GM19239 (cell line): ENCODE results near the gene ZCWPW1.
A peak's percentile ranks its signal among the peaks of the same experiment; 100 is the strongest.

ENCODE experiments used
- DNase-seq: peaks from one replicate; pipeline ENCODE4 v3.0.0; 2011; ENCODE audit warnings: low spot score; ENCODE audit not compliant: insufficient read length
- FAIRE-seq: peaks from 2 replicates; lab custom pipeline; 2011; peaks lifted over from hg19 to GRCh38; lab: Jason Lieb, UNC

Gene ZCWPW1

GRCh38 chr7:100433592-100434296 lies 5.2 kb upstream of the ZCWPW1 start:
- FAIRE-seq (no peak), DNase-seq (no peak)

- DNase-seq (no peak), FAIRE-seq (no peak)
These were observed 4.7 kb upstream of the ZCWPW1 start for GRCh38 chr7:100433276-100433591.

GRCh38 chr7:100432621-100433275 lies 4.2 kb upstream of the ZCWPW1 start:
- no peak for FAIRE-seq
- DNase-seq, result no peak

DNA sequence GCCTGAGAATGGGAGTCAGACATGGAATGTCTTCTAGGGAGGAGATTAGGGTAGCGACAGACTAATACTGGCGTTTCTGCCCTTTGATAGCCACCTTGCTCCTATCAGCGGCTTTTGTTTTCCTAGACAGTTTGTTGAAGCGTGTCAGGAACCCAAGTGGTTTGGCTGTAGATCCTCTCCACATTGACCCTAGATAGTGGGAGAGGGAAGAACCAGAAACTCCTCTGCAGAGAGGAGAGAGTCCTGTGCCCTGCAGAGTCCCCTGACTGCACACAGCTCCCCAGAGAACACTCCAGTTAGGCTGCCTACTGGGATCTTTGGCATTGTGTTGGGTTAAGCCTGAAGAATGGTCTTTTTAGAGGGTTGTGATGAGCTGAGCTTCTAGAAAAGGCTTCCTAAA lies 3.5 kb upstream of the ZCWPW1 start:
- no peak for DNase-seq

GRCh38 chr7:100431286-100431735 lies 2.8 kb upstream of the ZCWPW1 start:
- no peak for DNase-seq
- FAIRE-seq, result no peak

More for the DNA sequence above, 3.5 kb upstream of the ZCWPW1 start:
- no peak for FAIRE-seq

DNA sequence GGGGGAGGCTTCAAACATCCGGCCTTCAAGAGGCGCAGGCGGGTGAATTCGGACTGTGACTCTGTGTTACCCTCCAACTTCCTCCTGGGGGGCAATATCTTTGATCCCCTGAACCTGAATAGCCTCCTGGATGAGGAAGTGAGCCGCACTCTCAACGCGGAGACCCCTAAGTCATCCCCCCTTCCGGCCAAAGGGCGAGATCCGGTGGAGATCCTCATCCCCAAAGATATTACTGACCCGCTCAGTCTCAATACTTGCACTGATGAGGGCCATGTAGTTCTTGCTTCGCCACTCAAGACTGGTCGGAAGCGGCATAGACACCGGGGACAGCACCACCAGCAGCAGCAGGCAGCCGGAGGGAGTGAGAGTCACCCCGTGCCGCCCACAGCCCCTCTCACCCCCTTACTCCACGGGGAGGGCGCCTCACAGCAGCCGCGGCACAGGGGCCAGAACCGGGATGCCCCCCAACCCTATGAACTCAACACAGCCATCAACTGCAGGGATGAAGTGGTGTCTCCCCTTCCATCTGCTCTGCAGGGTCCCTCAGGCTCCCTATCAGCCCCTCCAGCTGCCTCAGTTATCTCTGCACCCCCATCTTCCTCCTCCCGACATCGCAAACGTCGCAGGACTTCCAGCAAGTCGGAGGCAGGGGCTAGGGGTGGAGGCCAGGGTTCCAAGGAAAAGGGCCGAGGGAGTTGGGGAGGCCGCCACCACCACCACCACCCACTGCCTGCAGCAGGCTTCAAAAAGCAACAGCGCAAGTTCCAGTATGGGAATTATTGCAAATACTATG lies 2.2 kb upstream of the ZCWPW1 start:
- FAIRE-seq (peak; percentile 57), DNase-seq (no peak)

DNA sequence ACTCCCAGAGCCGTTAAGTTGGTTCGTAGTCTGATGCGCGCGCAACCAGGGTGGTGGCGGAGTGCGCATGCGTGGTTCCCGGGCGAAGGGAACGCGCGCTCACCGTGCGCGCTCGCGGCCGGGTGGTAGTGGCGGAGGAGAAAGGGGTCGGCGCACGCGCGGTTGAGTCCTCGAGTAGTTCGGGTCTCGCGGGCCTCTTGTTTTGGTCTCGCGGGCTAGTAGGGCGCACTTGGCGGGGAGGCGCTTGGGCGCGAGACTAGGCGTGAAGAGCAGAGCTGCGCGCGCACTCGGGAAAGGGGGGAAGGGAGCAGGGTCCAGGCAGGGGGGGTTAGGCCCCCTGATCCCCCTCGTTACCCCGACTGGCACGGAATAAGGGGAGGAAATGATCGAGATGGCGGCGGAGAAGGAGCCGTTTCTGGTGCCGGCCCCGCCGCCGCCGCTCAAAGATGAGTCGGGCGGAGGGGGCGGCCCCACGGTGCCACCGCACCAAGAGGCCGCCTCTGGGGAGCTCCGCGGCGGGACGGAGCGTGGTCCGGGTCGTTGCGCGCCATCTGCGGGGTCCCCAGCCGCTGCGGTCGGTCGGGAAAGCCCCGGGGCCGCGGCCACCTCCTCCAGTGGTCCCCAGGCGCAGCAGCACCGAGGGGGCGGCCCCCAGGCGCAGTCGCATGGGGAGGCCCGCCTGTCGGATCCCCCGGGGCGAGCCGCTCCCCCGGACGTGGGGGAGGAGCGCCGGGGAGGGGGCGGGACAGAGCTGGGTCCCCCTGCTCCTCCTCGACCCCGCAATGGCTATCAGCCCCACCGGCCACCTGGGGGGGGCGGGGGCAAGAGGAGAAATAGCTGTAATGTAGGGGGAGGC lies 1.4 kb upstream of the ZCWPW1 start, which contains the start of gene MEPCE:
TSS of gene MEPCE (plus strand) at position 195 of the 856 bp plus-strand sequence. CDS start at position 383, 188 bp downstream.
- peak; percentile 48 for FAIRE-seq
- DNase-seq, result peak; percentile 79

DNA sequence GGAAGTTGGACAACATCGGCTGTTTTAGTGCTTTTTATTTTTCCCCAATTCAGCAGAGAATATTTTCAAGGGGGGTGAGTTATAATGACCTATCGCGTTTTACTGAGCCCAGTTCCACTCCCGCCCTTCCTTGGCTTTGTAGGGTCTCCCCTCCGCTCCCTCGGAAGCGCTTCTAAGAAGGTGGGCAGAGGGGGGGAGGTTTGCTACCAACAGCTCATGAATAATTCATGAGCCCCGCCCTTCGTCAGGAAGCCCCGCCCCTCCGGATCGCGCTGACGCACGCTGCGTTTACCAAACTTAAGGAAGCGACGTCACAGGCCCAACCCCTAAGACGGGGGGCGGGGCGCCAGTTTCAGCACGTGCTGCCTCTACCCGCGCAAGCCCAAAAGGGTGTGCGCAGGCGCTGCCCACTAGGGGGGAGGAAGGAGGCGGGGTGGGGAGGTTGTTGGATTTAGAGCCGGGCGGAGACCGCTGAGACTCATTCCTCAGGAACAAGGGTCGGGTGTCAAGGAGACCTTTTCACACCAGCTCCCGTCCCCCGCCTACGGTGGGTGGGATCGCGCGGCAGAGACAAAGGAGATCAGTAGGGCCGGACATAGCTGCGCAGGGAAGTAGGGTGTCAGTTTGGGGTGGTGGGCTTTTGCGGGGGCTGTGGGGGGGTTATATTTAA lies 599 bp upstream of the ZCWPW1 start:
- FAIRE-seq, result no peak
- DNase-seq, result no peak

DNA sequence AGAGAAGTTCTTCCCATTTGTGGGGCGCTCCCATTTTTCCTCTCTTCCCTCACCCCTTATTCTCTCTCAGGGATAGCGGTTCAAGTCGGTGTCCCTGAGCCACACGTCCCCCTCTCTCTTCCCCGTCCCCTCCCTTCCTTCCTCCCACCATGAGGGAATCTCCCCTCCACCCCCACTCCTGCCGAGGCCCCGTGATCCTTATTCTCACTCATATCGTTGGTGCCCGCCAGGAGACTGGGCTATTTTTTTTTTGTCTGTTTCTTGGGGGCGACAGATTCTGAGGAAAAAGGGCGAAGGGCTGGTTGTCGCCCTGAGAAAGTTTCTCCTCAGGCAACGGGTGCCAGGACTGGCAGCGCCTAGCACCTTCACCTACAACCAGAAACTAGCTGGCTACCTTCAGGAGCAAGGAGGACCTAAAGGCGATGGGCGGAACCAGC lies 723 bp downstream of the ZCWPW1 start:
- DNase-seq (no peak), FAIRE-seq (no peak)

DNA sequence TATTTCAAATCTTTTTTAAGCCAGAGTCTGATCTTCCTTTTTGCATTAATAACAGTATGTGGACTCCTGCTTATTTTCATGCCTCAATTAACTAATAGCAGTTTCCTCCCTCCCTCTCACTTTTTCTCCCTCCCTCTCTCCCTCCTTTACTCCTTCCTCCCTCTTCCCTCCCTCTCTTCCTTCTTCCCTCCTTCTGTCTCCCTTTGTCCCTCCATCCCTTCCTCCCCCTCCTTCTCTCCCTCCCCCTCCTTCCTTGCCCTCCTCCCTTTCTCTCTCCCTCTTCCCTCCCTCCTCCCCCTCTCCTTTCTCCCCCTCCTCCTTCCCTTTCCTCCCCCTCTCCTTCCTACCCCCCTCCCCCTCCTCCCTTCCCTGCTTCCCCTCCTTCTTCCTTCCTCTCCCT lies 2.0 kb downstream of the ZCWPW1 start:
- FAIRE-seq, result no peak
- DNase-seq, result no peak

DNA sequence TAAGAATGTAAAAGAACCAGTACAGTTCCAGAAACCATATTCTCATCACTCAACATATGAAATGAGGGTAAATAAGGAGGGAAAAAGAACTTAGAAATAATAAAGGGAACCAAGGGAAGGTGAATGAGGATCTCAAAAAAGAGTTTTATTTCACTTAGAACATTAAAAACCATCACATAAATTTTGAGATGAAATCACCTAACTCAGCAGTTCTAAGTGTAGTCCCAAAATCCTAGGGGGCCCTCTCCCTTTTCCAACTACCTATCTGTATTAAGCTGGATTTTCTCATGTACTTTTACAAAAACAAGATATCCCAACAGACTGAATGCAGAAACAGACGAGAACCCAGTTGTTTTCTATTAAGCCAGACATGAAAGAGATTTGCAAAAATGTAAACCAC lies 3.2 kb downstream of the ZCWPW1 start:
- no peak for FAIRE-seq
- DNase-seq, result no peak

- FAIRE-seq (peak; percentile 18), DNase-seq (no peak)
These were observed 5.2 kb downstream of the ZCWPW1 start for GRCh38 chr7:100423315-100423714.

DNA sequence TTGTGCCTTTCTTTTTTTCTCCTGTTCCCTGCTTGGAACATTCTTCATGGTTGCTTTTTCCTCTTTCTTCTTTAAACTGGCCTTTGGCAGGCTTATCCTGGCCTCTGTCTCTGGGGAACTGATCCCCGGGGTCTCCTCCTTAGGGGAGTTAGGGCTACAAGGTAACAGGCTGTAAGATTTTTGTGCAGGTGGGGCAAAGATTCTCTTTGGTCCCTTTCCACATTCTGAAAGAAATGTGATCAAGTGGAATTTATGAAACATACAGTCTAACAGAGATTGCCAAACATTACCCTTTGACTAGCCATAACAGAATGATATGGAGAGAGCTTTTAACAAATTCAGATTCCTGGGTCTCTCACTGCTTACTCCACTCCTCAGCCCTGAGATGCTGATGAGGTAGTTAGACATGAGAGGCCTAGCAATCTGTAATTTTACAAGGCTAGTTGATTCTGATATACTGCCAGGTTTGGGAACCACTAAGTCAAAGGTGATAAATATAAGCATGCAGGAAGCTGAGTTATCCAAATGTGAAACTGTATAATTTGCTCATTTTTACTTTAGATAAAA lies 8.8 kb downstream of the ZCWPW1 start:
- no peak for DNase-seq

GRCh38 chr7:100418930-100419659 lies 9.4 kb downstream of the ZCWPW1 start:
- DNase-seq, result no peak
- FAIRE-seq, result peak; percentile 56

More for the DNA sequence above, 8.8 kb downstream of the ZCWPW1 start:
- no peak for FAIRE-seq

GRCh38 chr7:100415448-100415847 lies 13.1 kb downstream of the ZCWPW1 start:
- DNase-seq (no peak), FAIRE-seq (no peak)

DNA sequence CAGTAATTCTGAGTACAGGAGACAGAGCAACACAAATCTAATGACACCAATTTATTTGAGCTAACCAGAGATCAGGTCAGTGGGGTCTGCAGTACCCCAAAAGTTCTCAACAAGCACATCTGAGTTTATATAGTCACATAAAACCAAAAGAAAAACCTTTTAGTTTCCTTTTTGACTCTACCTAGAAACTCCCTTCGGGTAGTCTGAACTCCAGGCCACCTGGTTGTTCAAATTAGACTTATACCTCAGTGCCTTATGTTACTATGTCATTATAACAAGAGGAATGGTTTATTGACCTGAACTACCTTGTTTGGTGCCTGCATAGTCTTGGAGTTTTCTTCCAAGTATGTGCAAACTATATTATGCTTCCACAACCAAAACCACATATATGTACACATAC lies 14.6 kb downstream of the ZCWPW1 start:
- DNase-seq (no peak), FAIRE-seq (peak; percentile 35)

- DNase-seq (no peak), FAIRE-seq (no peak)
These were observed 15.2 kb downstream of the ZCWPW1 start for GRCh38 chr7:100413346-100413745.

GRCh38 chr7:100411101-100411500 lies 17.4 kb downstream of the ZCWPW1 start:
- no peak for FAIRE-seq
- DNase-seq, result no peak
